Urinary bladder (tissue), 4 donors: ENCODE data around the gene XRCC5. TPM values are rescaled to one million over a fixed set of nuclear protein-coding genes. Genes with fewer than 3 reads are reported as not detected.

Source experiments
- DNase-seq: peaks from one replicate; pipeline ENCODE4 v3.0.0-alpha.2; 2015; ENCODE audit errors: extremely low spot score
- H3K27ac ChIP-seq: one replicate; pipeline ENCODE4 v1.5.1; 2013; ENCODE audit warnings: low read depth, mild to moderate bottlenecking, moderate library complexity
- H3K36me3 ChIP-seq: one replicate; pipeline ENCODE4 v1.6.1; 2013; ENCODE audit warnings: mild to moderate bottlenecking, moderate library complexity; ENCODE audit not compliant: insufficient read depth
- H3K4me1 ChIP-seq: one replicate; pipeline ENCODE4 v1.6.1; 2013; ENCODE audit warnings: mild to moderate bottlenecking, moderate library complexity; ENCODE audit not compliant: insufficient read depth
- H3K4me3 ChIP-seq: one replicate; pipeline ENCODE4 v1.5.1; 2013; ENCODE audit warnings: low read depth, low read length
- WGBS: extraction: QIAGEN DNeasy Blood & Tissue Kit; methylation state at CpG from one replicate; pipeline ENCODE4 v1.1.7; 2013; 5-methylcytosine and 5-hydroxymethylcytosine counted together
- polyA plus RNA-seq: library from polyadenylated mRNA; stranded (reverse); fragments of 200-250 nt; gene quantifications from one replicate; pipeline ENCODE4 v1.2.3, GENCODE V29; 2013
- total RNA-seq: library from RNA; depleted of rRNA; stranded (reverse); fragments of >200 nt; gene quantifications from one replicate; pipeline ENCODE4 v1.2.3, GENCODE V29; 2014
- donor health status: healthy with polysubstance abuse.
- donor health status: healthy.

XRCC5 gene
- total and polyA plus RNA-seq, 2 donors: 121 to 247 TPM

GRCh38 chr2:216164087-216164486 is 54.9 kb downstream of the XRCC5 start:
- Histone ChIP-seq H3K4me3 (no peak overlapping the region), H3K27ac (no peak overlapping the region), H3K4me1 (no peaks in the 10 kb centered on the region), H3K36me3 (peaks cover 9% of the 10 kb centered on the region)
- no peak for DNase-seq
- 90% methylated on average over 5 of the region's 5 CpGs for WGBS

GRCh38 chr2:216164576-216164975 is 55.4 kb downstream of the XRCC5 start:
- H3K27ac ChIP-seq: no peak overlapping the region
- 92% methylated on average over 4 of the region's 4 CpGs for WGBS
- no peak for DNase-seq
- H3K4me1 ChIP-seq: no peaks in the 10 kb centered on the region
- no peak overlapping the region for H3K4me3 ChIP-seq
- H3K36me3 ChIP-seq: peaks cover 9% of the 10 kb centered on the region

- 95% methylated on average over 4 of the region's 4 CpGs for WGBS
- H3K4me1 ChIP-seq: no peaks in the 10 kb centered on the region
- peaks cover 9% of the 10 kb centered on the region for H3K36me3 ChIP-seq
- no peak overlapping the region for H3K27ac ChIP-seq
- H3K4me3 ChIP-seq: no peak overlapping the region
- no peak for DNase-seq
These were observed 56.6 kb downstream of the XRCC5 start for GRCh38 chr2:216165711-216166110.

- H3K4me3 ChIP-seq: no peak overlapping the region
- DNase-seq: no peak
- H3K4me1 ChIP-seq: no peaks in the 10 kb centered on the region
- peaks cover 4% of the 10 kb centered on the region for H3K36me3 ChIP-seq
- 90% methylated on average over 3 of the region's 3 CpGs for WGBS
- no peak overlapping the region for H3K27ac ChIP-seq
These were observed 59.9 kb downstream of the XRCC5 start for GRCh38 chr2:216169087-216169486.

- 90% methylated on average over 4 of the region's 4 CpGs for WGBS
- Histone ChIP-seq H3K4me3 (no peak overlapping the region), H3K36me3 (peaks cover 4% of the 10 kb centered on the region), H3K27ac (no peak overlapping the region), H3K4me1 (no peaks in the 10 kb centered on the region)
- DNase-seq: no peak
These were observed 61.1 kb downstream of the XRCC5 start for GRCh38 chr2:216170076-216170763.

- no peaks in the 10 kb centered on the region for H3K4me1 ChIP-seq
- H3K36me3 ChIP-seq: peaks cover 4% of the 10 kb centered on the region
- DNase-seq: no peak
- no peak overlapping the region for H3K4me3 ChIP-seq
- WGBS: 96% methylated on average over 3 of the region's 3 CpGs
- no peak overlapping the region for H3K27ac ChIP-seq
These were observed 61.9 kb downstream of the XRCC5 start for GRCh38 chr2:216171011-216171410.

- WGBS: 95% methylated on average over 7 of the region's 7 CpGs
- H3K4me1 ChIP-seq: no peaks in the 10 kb centered on the region
- peaks cover 2% of the 10 kb centered on the region for H3K36me3 ChIP-seq
- no peak overlapping the region for H3K4me3 ChIP-seq
- DNase-seq: no peak
- H3K27ac ChIP-seq: no peak overlapping the region
These were observed 63.3 kb downstream of the XRCC5 start for GRCh38 chr2:216172493-216172892.

- 92% methylated on average over 1 of the region's 1 CpG for WGBS
- H3K36me3 ChIP-seq: no peaks in the 10 kb centered on the region
- H3K4me3 ChIP-seq: no peak overlapping the region
- H3K4me1 ChIP-seq: no peaks in the 10 kb centered on the region
- no peak for DNase-seq
- no peak overlapping the region for H3K27ac ChIP-seq
These were observed 69.9 kb downstream of the XRCC5 start for GRCh38 chr2:216179015-216179414.

- DNase-seq: no peak
- Histone ChIP-seq H3K27ac (no peak overlapping the region), H3K4me1 (no peaks in the 10 kb centered on the region), H3K36me3 (no peaks in the 10 kb centered on the region), H3K4me3 (no peak overlapping the region)
- WGBS: 61% methylated on average over 6 of the region's 6 CpGs
These were observed 72.2 kb downstream of the XRCC5 start for GRCh38 chr2:216181351-216181750.

- WGBS: 82% methylated on average over 2 of the region's 2 CpGs
- H3K36me3 ChIP-seq: peaks cover 2% of the 10 kb centered on the region
- no peak for DNase-seq
- no peak overlapping the region for H3K4me3 ChIP-seq
- no peak overlapping the region for H3K27ac ChIP-seq
- H3K4me1 ChIP-seq: no peaks in the 10 kb centered on the region
These were observed 72.9 kb downstream of the XRCC5 start for GRCh38 chr2:216181953-216182461.

GRCh38 chr2:216183462-216183861 is 74.3 kb downstream of the XRCC5 start:
- Histone ChIP-seq H3K4me1 (no peaks in the 10 kb centered on the region), H3K36me3 (peaks cover 2% of the 10 kb centered on the region), H3K27ac (no peak overlapping the region), H3K4me3 (no peak overlapping the region)
- WGBS: 88% methylated on average over 1 of the region's 1 CpG
- no peak for DNase-seq

GRCh38 chr2:216188559-216188850 is 79.4 kb downstream of the XRCC5 start:
- H3K4me1 ChIP-seq: no peaks in the 10 kb centered on the region
- no peak for DNase-seq
- H3K27ac ChIP-seq: no peak overlapping the region
- WGBS: 47% methylated on average over 3 of the region's 3 CpGs
- no peak overlapping the region for H3K4me3 ChIP-seq
- H3K36me3 ChIP-seq: peaks cover 8% of the 10 kb centered on the region

GRCh38 chr2:216188956-216189355 is 79.8 kb downstream of the XRCC5 start:
- Histone ChIP-seq H3K4me3 (no peak overlapping the region), H3K27ac (no peak overlapping the region), H3K4me1 (no peaks in the 10 kb centered on the region), H3K36me3 (peaks cover 8% of the 10 kb centered on the region)
- WGBS: 50% methylated on average over 2 of the region's 2 CpGs
- DNase-seq: no peak

GRCh38 chr2:216189410-216189809 is 80.3 kb downstream of the XRCC5 start:
- 78% methylated on average over 2 of the region's 2 CpGs for WGBS
- no peak overlapping the region for H3K4me3 ChIP-seq
- no peaks in the 10 kb centered on the region for H3K4me1 ChIP-seq
- H3K36me3 ChIP-seq: peaks cover 8% of the 10 kb centered on the region
- no peak overlapping the region for H3K27ac ChIP-seq
- no peak for DNase-seq

- Histone ChIP-seq H3K4me3 (no peak overlapping the region), H3K27ac (no peak overlapping the region), H3K4me1 (no peaks in the 10 kb centered on the region), H3K36me3 (peaks cover 10% of the 10 kb centered on the region)
- DNase-seq: no peak
- WGBS: 92% methylated on average over 4 of the region's 4 CpGs
These were observed 83.0 kb downstream of the XRCC5 start for GRCh38 chr2:216192181-216192580.
